Measurements from ENCODE around the gene BTNL8. TPM values are rescaled to one million over a fixed set of nuclear protein-coding genes. Genes with fewer than 3 reads are reported as not detected.

BTNL8 gene
- total RNA-seq, 6 experiments from 2014 or later = 0.18 to 0.93 (median 0.32) TPM

DNA sequence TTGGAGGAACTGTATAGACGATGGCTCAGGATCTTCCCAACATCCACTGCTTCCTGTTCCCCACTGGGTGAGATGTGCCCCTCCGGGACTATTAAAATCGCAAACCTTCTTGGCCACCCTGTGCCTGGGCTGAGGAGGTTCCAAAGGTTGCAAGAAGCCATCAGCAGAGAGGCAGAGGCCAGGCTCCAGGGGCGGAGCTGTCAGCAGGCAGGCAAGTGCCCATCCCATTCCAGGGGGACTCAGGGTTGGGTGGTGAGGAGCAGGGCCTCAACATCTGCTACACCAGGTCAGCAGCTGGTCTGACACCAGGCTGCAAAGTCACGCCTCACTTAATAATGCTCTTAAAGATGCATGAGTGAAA lies 91.9 kb downstream of the BTNL8 start:
- Histone ChIP-seq H3K36me3 (no peaks in the 10 kb centered on the region), H3K4me1 (no peaks in the 10 kb centered on the region), H3K9me3 (no peaks in the 10 kb centered on the region), H3K27ac (no peak overlapping the region), H3K4me3 (no peak overlapping the region), H3K27me3 (no peaks in the 10 kb centered on the region)
- DNase-seq = no peak
- TF ChIP-seq, protein P1, sequence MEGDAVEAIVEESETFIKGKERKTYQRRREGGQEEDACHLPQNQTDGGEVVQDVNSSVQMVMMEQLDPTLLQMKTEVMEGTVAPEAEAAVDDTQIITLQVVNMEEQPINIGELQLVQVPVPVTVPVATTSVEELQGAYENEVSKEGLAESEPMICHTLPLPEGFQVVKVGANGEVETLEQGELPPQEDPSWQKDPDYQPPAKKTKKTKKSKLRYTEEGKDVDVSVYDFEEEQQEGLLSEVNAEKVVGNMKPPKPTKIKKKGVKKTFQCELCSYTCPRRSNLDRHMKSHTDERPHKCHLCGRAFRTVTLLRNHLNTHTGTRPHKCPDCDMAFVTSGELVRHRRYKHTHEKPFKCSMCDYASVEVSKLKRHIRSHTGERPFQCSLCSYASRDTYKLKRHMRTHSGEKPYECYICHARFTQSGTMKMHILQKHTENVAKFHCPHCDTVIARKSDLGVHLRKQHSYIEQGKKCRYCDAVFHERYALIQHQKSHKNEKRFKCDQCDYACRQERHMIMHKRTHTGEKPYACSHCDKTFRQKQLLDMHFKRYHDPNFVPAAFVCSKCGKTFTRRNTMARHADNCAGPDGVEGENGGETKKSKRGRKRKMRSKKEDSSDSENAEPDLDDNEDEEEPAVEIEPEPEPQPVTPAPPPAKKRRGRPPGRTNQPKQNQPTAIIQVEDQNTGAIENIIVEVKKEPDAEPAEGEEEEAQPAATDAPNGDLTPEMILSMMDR (IDR thresholded peaks at IDR 0.05) = no peak
- TF ChIP-seq POLR2A (IDR thresholded peaks at IDR 0.05) = no peak
- intact Hi-C loops (cut with DNase I) = no loop called here
- no peak for ATAC-seq
- WGBS (ENCODE audit: insufficient coverage, low coverage, low lambda C conversion rate, missing lambda C conversion rate) = no CpG with 5 or more reads among the region's 5 CpGs

Small RNA genes within 50 kb of the gene (small RNA-seq; reads per million reads assigned to genes)
- gene RF00019 (0 reads per million in 2 experiments), gene RPS29P12 (0 reads per million in 2 experiments)

Other genes starting within 250 kb of the BTNL8 start
- 10 to 100 TPM in 1 of 6 experiments, 1 to 10 TPM in 5; 5.3 to 15.1 (median 8.0) TPM for gene FLT4, start 249.6 kb upstream of the BTNL8 start, total RNA-seq
- not detected for gene OR2Y1, start 159.1 kb upstream of the BTNL8 start, total RNA-seq
- gene MGAT1, start 96.4 kb upstream of the BTNL8 start, total RNA-seq = 100 to 1,000 TPM in 4 of 6 experiments, 10 to 100 TPM in 2; 99.7 to 136 (median 106) TPM
- gene ZFP62, start 37.9 kb upstream of the BTNL8 start, total RNA-seq = 1 to 10 TPM; 3.6 to 9.0 (median 6.0) TPM
- gene BTNL3, start 89.7 kb downstream of the BTNL8 start, total RNA-seq = not detected
- gene BTNL9, start 141.1 kb downstream of the BTNL8 start, total RNA-seq = 10 to 100 TPM in 1 of 6 experiments, 1 to 10 TPM in 5; 5.3 to 11.6 (median 7.8) TPM
- gene OR2V1, start 232.0 kb downstream of the BTNL8 start, total RNA-seq = not detected
- gene OR2V2, start 248.4 kb downstream of the BTNL8 start, total RNA-seq = not detected